ENCODE results near the gene ZNF184. TPM values are rescaled to one million over a fixed set of nuclear protein-coding genes. Genes with fewer than 3 reads are reported as not detected.

The ZNF184 gene
- total and polyA plus RNA-seq, 4 donors = 1.4 to 11.9 (median 3.7) TPM

DNA sequence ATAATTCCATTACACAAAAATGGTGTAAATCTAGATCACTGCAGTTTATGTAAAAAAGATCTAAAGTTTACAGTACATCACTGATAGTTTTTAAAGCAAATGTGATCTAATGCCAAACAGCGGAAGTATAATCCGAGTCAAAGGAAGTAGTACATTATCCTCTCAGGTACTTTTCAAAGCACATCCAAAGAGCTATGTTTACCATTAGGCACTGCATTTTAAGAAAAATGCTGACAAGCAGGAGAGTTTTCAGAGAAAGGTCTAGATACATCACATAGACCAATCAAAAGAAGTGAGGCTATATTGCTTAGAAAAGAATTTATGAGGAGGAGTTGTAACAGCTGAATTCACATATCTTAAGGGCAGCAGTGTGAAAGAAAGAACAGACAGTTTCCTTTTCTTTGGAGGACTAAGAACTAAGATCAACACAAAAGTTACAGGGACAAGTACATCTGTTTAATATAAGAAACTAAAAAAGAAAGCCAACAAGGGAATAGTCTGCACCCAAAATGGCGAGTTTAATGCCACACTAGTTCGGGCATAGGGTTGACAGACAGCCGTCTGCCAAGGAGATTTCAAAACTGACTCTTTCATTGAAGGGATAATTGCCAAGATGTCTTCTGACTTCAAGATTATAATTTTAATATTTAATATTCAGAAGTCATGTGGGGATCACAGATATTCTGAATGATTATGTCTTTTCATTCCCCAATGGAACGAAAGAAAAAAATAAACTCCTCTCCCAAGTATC, 1.4 kb downstream of the ZNF184 start:
- peaks cover 0 to 12% (median 0%) of the 10 kb centered on the region in 5 donors for H3K4me1 ChIP-seq (ENCODE audit: control insufficient read depth in 5 of 5, insufficient read depth in 5 of 5, low read length in 5 of 5)
- H3K4me3 ChIP-seq = no peak overlapping the region
- peak overlapping the region; percentile 91 to 96 for H3K9ac ChIP-seq (ENCODE audit: insufficient read depth in 1 of 2, low read length in 2 of 2)
- ATAC-seq (ENCODE audit: insufficient read depth, low FRiP score) (no peak), DNase-seq (peak in 2 of 3 donors; percentile 23 to 40)
- no peak overlapping the region for H3K27ac ChIP-seq (ENCODE audit: low read depth in 1 of 2, low read length in 1 of 2)
- H3K36me3 ChIP-seq (ENCODE audit: control insufficient read depth in 4 of 4, insufficient read depth in 4 of 4, low read length in 4 of 4) = peaks cover 4 to 22% (median 11%) of the 10 kb centered on the region in 4 donors
- H3K9me3 ChIP-seq (ENCODE audit: control insufficient read depth in 4 of 4, insufficient read depth in 3 of 4, low read length in 3 of 4) = no peaks in the 10 kb centered on the region
- WGBS, 2 donors = 45 to 53% methylated on average over 6 of the region's 6 CpGs
- H3K27me3 ChIP-seq (ENCODE audit: control insufficient read depth in 3 of 3, insufficient read depth in 3 of 3, low read length in 2 of 3) = no peaks in the 10 kb centered on the region
- TF ChIP-seq, protein P1, sequence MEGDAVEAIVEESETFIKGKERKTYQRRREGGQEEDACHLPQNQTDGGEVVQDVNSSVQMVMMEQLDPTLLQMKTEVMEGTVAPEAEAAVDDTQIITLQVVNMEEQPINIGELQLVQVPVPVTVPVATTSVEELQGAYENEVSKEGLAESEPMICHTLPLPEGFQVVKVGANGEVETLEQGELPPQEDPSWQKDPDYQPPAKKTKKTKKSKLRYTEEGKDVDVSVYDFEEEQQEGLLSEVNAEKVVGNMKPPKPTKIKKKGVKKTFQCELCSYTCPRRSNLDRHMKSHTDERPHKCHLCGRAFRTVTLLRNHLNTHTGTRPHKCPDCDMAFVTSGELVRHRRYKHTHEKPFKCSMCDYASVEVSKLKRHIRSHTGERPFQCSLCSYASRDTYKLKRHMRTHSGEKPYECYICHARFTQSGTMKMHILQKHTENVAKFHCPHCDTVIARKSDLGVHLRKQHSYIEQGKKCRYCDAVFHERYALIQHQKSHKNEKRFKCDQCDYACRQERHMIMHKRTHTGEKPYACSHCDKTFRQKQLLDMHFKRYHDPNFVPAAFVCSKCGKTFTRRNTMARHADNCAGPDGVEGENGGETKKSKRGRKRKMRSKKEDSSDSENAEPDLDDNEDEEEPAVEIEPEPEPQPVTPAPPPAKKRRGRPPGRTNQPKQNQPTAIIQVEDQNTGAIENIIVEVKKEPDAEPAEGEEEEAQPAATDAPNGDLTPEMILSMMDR (IDR thresholded peaks at IDR 0.05; ENCODE audit: control extremely low read depth, extremely low read depth) = no peak

DNA sequence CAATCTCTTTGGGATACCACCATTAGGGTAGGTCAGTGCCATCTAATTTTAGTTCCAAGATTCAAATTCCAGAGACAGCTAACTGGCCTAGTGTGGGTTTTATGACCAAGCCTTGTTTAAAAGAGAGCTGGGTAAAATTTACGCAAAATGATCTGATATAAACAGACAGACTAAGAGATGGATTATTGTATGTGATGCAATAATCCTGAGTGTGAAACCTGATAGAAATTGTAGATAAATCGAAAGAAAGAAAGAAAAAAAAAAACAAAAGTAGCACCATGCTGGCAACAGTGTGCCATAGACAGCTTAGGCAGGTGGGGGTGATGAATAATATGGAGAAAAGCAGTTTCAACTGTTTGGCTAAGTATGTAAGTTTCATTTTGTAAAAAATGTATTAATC, 2.9 kb downstream of the ZNF184 start:
- H3K4me3 ChIP-seq = no peak overlapping the region
- TF ChIP-seq, protein P1 (IDR thresholded peaks at IDR 0.05; ENCODE audit: control extremely low read depth, extremely low read depth) = no peak
- H3K36me3 ChIP-seq (ENCODE audit: control insufficient read depth in 4 of 4, insufficient read depth in 4 of 4, low read length in 4 of 4) = peaks cover 5 to 24% (median 15%) of the 10 kb centered on the region in 4 donors
- peaks cover 0 to 12% (median 0%) of the 10 kb centered on the region in 5 donors for H3K4me1 ChIP-seq (ENCODE audit: control insufficient read depth in 5 of 5, insufficient read depth in 5 of 5, low read length in 5 of 5)
- H3K9ac ChIP-seq (ENCODE audit: insufficient read depth in 1 of 2, low read length in 2 of 2) = no peak overlapping the region
- H3K27me3 ChIP-seq (ENCODE audit: control insufficient read depth in 3 of 3, insufficient read depth in 3 of 3, low read length in 2 of 3) = no peaks in the 10 kb centered on the region
- no peak overlapping the region for H3K27ac ChIP-seq (ENCODE audit: low read depth in 1 of 2, low read length in 1 of 2)
- 93 to 94% methylated on average over 2 of the region's 2 CpGs for WGBS, 2 donors
- H3K9me3 ChIP-seq (ENCODE audit: control insufficient read depth in 4 of 4, insufficient read depth in 3 of 4, low read length in 3 of 4) = no peaks in the 10 kb centered on the region
- ATAC-seq (ENCODE audit: insufficient read depth, low FRiP score) = no peak
- no peak for DNase-seq

DNA sequence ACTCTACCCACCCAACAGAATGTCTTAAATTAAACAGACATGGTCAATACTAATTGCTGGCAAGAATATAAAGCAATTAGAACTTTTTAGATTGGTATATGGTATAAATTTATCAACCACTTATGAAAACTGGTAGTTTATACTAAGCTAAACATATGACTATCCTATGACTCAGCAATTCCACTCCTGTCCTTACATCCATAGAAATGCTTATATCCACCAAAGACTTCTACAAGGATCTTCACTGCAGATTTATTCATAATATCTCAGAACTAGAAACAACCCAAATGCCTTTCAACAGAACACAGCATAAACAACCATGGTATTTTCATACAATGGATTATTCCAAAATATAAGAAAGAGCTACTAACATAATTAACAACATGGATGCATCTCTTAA, 4.6 kb downstream of the ZNF184 start:
- ATAC-seq (ENCODE audit: insufficient read depth, low FRiP score) (no peak), DNase-seq (no peak)
- Histone ChIP-seq H3K27me3 (ENCODE audit: control insufficient read depth in 3 of 3, insufficient read depth in 3 of 3, low read length in 2 of 3) (no peaks in the 10 kb centered on the region), H3K9me3 (ENCODE audit: control insufficient read depth in 4 of 4, insufficient read depth in 3 of 4, low read length in 3 of 4) (no peaks in the 10 kb centered on the region), H3K27ac (ENCODE audit: low read depth in 1 of 2, low read length in 1 of 2) (no peak overlapping the region), H3K9ac (ENCODE audit: insufficient read depth in 1 of 2, low read length in 2 of 2) (no peak overlapping the region), H3K4me3 (no peak overlapping the region), H3K4me1 (ENCODE audit: control insufficient read depth in 5 of 5, insufficient read depth in 5 of 5, low read length in 5 of 5) (peaks cover 0 to 12% (median 0%) of the 10 kb centered on the region in 5 donors), H3K36me3 (ENCODE audit: control insufficient read depth in 4 of 4, insufficient read depth in 4 of 4, low read length in 4 of 4) (peaks cover 5 to 29% (median 18%) of the 10 kb centered on the region in 4 donors)
- TF ChIP-seq, protein P1 (IDR thresholded peaks at IDR 0.05; ENCODE audit: control extremely low read depth, extremely low read depth) = no peak
